ENCODE results near the gene SIL1.

The SIL1 gene

GRCh38 chr5:138972836-138973235, 225.3 kb downstream of the SIL1 start:
- no peak for DNase-seq

GRCh38 chr5:138972230-138972629, 225.9 kb downstream of the SIL1 start:
- peak; percentile 15 for DNase-seq

- peak; percentile 40 for DNase-seq
These were observed 228.7 kb downstream of the SIL1 start for GRCh38 chr5:138969323-138970002.

- DNase-seq, result no peak
These were observed 229.6 kb downstream of the SIL1 start for GRCh38 chr5:138968601-138969000.

GRCh38 chr5:138967791-138968448, 230.2 kb downstream of the SIL1 start:
- no peak for DNase-seq

- DNase-seq, result no peak
These were observed 231.8 kb downstream of the SIL1 start for GRCh38 chr5:138966236-138966985.

- no peak for DNase-seq
These were observed 232.5 kb downstream of the SIL1 start for GRCh38 chr5:138965626-138966025.

GRCh38 chr5:138964647-138965201, 233.4 kb downstream of the SIL1 start:
- no peak for DNase-seq

GRCh38 chr5:138963763-138964371, 234.3 kb downstream of the SIL1 start:
- DNase-seq, result no peak

- no peak for DNase-seq
These were observed 235.4 kb downstream of the SIL1 start for GRCh38 chr5:138962614-138963370.

GRCh38 chr5:138961729-138962128, 236.4 kb downstream of the SIL1 start:
- no peak for DNase-seq

GRCh38 chr5:138961221-138961620, 236.9 kb downstream of the SIL1 start:
- DNase-seq, result peak; percentile 82

GRCh38 chr5:138960145-138960692, 237.9 kb downstream of the SIL1 start:
- peak; percentile 85 for DNase-seq

GRCh38 chr5:138956801-138957200, 241.4 kb downstream of the SIL1 start:
- DNase-seq, result no peak

- DNase-seq, result no peak
These were observed 242.4 kb downstream of the SIL1 start for GRCh38 chr5:138955671-138956295.

GRCh38 chr5:138955013-138955660, 243.0 kb downstream of the SIL1 start:
- DNase-seq, result peak; percentile 48

- no peak for DNase-seq
These were observed 243.7 kb downstream of the SIL1 start for GRCh38 chr5:138954257-138955012.

- peak; percentile 87 for DNase-seq
These were observed 244.5 kb downstream of the SIL1 start for GRCh38 chr5:138953387-138954256.

- no peak for DNase-seq
These were observed 245.2 kb downstream of the SIL1 start for GRCh38 chr5:138952962-138953361.
